Measurements from ENCODE around the gene COX6A2.

DNA sequence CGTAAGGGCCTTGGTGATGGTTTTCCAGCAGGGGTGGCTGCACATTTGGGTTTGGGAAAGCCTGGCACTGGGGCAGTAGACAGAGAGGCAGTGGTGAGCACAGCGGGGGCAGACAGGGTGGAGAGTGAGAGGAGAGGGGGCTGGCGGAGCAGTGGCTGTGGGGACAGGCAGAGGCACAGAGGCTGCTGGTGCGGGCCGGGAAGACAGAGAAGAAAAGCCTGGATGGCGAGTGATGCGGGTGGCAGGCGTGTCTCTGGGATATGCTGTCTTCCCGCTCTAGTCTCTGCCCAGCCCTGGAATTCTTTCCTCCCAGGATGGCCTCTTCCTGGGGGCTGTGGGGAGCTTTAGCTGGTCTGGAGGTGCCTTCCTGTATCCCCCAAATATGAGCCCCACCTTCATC, 18.1 kb downstream of the COX6A2 start:
- TF ChIP-seq MYC (IDR thresholded peaks at IDR 0.05; ENCODE audit: low read depth, low read length), result no peak
- no peak for TF ChIP-seq MAX (IDR thresholded peaks at IDR 0.05; ENCODE audit: insufficient read depth, insufficient read length)
- no peak for TF ChIP-seq JUN (IDR thresholded peaks at IDR 0.05; ENCODE audit: borderline replicate concordance, insufficient read depth, insufficient read length, low read depth)
- TF ChIP-seq, protein P1, sequence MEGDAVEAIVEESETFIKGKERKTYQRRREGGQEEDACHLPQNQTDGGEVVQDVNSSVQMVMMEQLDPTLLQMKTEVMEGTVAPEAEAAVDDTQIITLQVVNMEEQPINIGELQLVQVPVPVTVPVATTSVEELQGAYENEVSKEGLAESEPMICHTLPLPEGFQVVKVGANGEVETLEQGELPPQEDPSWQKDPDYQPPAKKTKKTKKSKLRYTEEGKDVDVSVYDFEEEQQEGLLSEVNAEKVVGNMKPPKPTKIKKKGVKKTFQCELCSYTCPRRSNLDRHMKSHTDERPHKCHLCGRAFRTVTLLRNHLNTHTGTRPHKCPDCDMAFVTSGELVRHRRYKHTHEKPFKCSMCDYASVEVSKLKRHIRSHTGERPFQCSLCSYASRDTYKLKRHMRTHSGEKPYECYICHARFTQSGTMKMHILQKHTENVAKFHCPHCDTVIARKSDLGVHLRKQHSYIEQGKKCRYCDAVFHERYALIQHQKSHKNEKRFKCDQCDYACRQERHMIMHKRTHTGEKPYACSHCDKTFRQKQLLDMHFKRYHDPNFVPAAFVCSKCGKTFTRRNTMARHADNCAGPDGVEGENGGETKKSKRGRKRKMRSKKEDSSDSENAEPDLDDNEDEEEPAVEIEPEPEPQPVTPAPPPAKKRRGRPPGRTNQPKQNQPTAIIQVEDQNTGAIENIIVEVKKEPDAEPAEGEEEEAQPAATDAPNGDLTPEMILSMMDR (IDR thresholded peaks at IDR 0.05; ENCODE audit: extremely low read depth in 1 of 2, insufficient read depth in 1 of 2, low read depth in 1 of 2, low read length in 2 of 2), result no peak
- no peak for TF ChIP-seq POLR2AphosphoS5 (IDR thresholded peaks at IDR 0.05; ENCODE audit: insufficient read depth, low read depth, low read length)
- no peak for TF ChIP-seq EZH2 (IDR thresholded peaks at IDR 0.05; ENCODE audit: borderline replicate concordance, low read depth, low read length, severe bottlenecking)
